ENCODE results near the gene ATP10B.

Gene ATP10B

GRCh38 chr5:160545832-160546231 is 306.2 kb downstream of the ATP10B start:
- no peak for DNase-seq

GRCh38 chr5:160543395-160543794 is 308.6 kb downstream of the ATP10B start:
- DNase-seq, result no peak

- no peak for DNase-seq
Measured at GRCh38 chr5:160542840-160543239, 309.2 kb downstream of the ATP10B start.

- DNase-seq, result no peak
Measured at GRCh38 chr5:160542281-160542680, 309.7 kb downstream of the ATP10B start.

- no peak for DNase-seq
Measured at GRCh38 chr5:160539431-160539830, 312.6 kb downstream of the ATP10B start.

- DNase-seq, result no peak
Measured at GRCh38 chr5:160537940-160538339, 314.1 kb downstream of the ATP10B start.

- DNase-seq, result no peak
Measured at GRCh38 chr5:160537116-160537515, 314.9 kb downstream of the ATP10B start.

- DNase-seq, result no peak
Measured at GRCh38 chr5:160534914-160535313, 317.1 kb downstream of the ATP10B start.

- DNase-seq, result no peak
Measured at GRCh38 chr5:160534125-160534524, 317.9 kb downstream of the ATP10B start.

GRCh38 chr5:160525471-160526261 is 326.3 kb downstream of the ATP10B start:
- DNase-seq, result no peak

- DNase-seq, result no peak
Measured at GRCh38 chr5:160524827-160525226, 327.2 kb downstream of the ATP10B start.

- DNase-seq, result no peak
Measured at GRCh38 chr5:160523502-160524163, 328.4 kb downstream of the ATP10B start.

- no peak for DNase-seq
Measured at GRCh38 chr5:160521392-160521663, 330.7 kb downstream of the ATP10B start.

GRCh38 chr5:160520609-160521391 is 331.2 kb downstream of the ATP10B start:
- DNase-seq, result no peak

- DNase-seq, result no peak
Measured at GRCh38 chr5:160516696-160517530, 335.1 kb downstream of the ATP10B start.

- no peak for DNase-seq
Measured at GRCh38 chr5:160514866-160515265, 337.1 kb downstream of the ATP10B start.

GRCh38 chr5:160514191-160514590 is 337.8 kb downstream of the ATP10B start:
- DNase-seq, result no peak

- no peak for DNase-seq
Measured at GRCh38 chr5:160513485-160513884, 338.5 kb downstream of the ATP10B start.

Measured in hippocampal formation (tissue), 2 donors.